ENCODE results near the gene SIVA1.

The SIVA1 gene

GRCh38 chr14:104771918-104772706, 19.2 kb downstream of the SIVA1 start:
- DNase-seq (ENCODE audit: low read depth), result no peak

GRCh38 chr14:104772707-104773504, 20.0 kb downstream of the SIVA1 start:
- DNase-seq (ENCODE audit: low read depth), result no peak

- no peak for DNase-seq (ENCODE audit: low read depth)
These were observed 20.8 kb downstream of the SIVA1 start for GRCh38 chr14:104773505-104774452.

GRCh38 chr14:104774453-104775072, 21.6 kb downstream of the SIVA1 start:
- DNase-seq (ENCODE audit: low read depth), result no peak

GRCh38 chr14:104775073-104775489, 22.1 kb downstream of the SIVA1 start:
- no peak for DNase-seq (ENCODE audit: low read depth)

GRCh38 chr14:104776481-104776880, 23.5 kb downstream of the SIVA1 start:
- DNase-seq (ENCODE audit: low read depth), result no peak

GRCh38 chr14:104776961-104777807, 24.2 kb downstream of the SIVA1 start:
- no peak for DNase-seq (ENCODE audit: low read depth)

- DNase-seq (ENCODE audit: low read depth), result no peak
These were observed 24.9 kb downstream of the SIVA1 start for GRCh38 chr14:104777808-104778249.

- DNase-seq (ENCODE audit: low read depth), result no peak
These were observed 25.9 kb downstream of the SIVA1 start for GRCh38 chr14:104778694-104779331.

GRCh38 chr14:104779776-104780512, 27.0 kb downstream of the SIVA1 start:
- no peak for DNase-seq (ENCODE audit: low read depth)

GRCh38 chr14:104780513-104781030, 27.6 kb downstream of the SIVA1 start:
- DNase-seq (ENCODE audit: low read depth), result no peak

- DNase-seq (ENCODE audit: low read depth), result no peak
These were observed 28.5 kb downstream of the SIVA1 start for GRCh38 chr14:104781271-104782077.

GRCh38 chr14:104782086-104782807, 29.3 kb downstream of the SIVA1 start:
- DNase-seq (ENCODE audit: low read depth), result no peak

- no peak for DNase-seq (ENCODE audit: low read depth)
These were observed 29.8 kb downstream of the SIVA1 start for GRCh38 chr14:104782808-104783139.

GRCh38 chr14:104783484-104784217, 30.7 kb downstream of the SIVA1 start:
- no peak for DNase-seq (ENCODE audit: low read depth)

GRCh38 chr14:104784218-104784568, 31.2 kb downstream of the SIVA1 start:
- no peak for DNase-seq (ENCODE audit: low read depth)

Measured in stimulated activated CD8-positive, alpha-beta memory T cell treated with anti-CD3 and anti-CD28 coated beads, Interleukin-7, amount 100 ng/mL, for 24 hours (primary cell).